Chondrocyte (in vitro differentiated cells): ENCODE results near the gene C14orf180. TPM values are rescaled to one million over a fixed set of nuclear protein-coding genes. Genes with fewer than 3 reads are reported as not detected.
A peak's percentile ranks its signal among the peaks of the same experiment; 100 is the strongest.

Source experiments
- DNase-seq: peaks from one replicate; pipeline ENCODE4 v3.0.0; 2021; ENCODE audit warnings: mixed read lengths, low spot score
- H3K27ac Mint-ChIP-seq: one replicate; pipeline ENCODE4 v1.8.0; 2021; ENCODE audit warnings: mild to moderate bottlenecking, moderate library complexity, mixed read lengths; ENCODE audit not compliant: unreplicated experiment
- H3K27me3 Mint-ChIP-seq: 2 replicates; pipeline ENCODE4 v1.8.0; 2021; ENCODE audit warnings: low read depth, mixed read lengths
- H3K36me3 Mint-ChIP-seq: 2 replicates; pipeline ENCODE4 v1.8.0; 2021; ENCODE audit warnings: low read depth, mixed read lengths
- H3K4me1 Mint-ChIP-seq: 2 replicates; pipeline ENCODE4 v1.8.0; 2021; ENCODE audit warnings: low read depth, mild to moderate bottlenecking, mixed read lengths
- H3K4me3 Mint-ChIP-seq: one replicate; pipeline ENCODE4 v1.8.0; 2021; ENCODE audit warnings: mild to moderate bottlenecking, moderate library complexity, mixed read lengths; ENCODE audit not compliant: unreplicated experiment
- H3K9me3 Mint-ChIP-seq: 2 replicates; pipeline ENCODE4 v1.8.0; 2021; ENCODE audit warnings: low read depth, mixed read lengths
- CTCF ChIP-seq: fragments of 200-600 bp; sonication (generic); IDR thresholded peaks from 2 replicates; pipeline ENCODE4 v1.5.0; 2021; ENCODE audit warnings: antibody characterized with exemption, mild to moderate bottlenecking, moderate library complexity
- total RNA-seq: library from RNA; stranded (reverse); gene quantifications from 3 replicates; pipeline ENCODE4 v1.2.1, GENCODE V29; 2021

Gene C14orf180
- total RNA-seq, 1 donor from 2014 or later, result not detected

GRCh38 chr14:104557086-104557485, 22.5 kb upstream of the C14orf180 start:
- Mint-ChIP-seq H3K4me1 (no peaks in the 10 kb centered on the region), H3K36me3 (no peaks in the 10 kb centered on the region), H3K4me3 (no peak overlapping the region), H3K27me3 (peaks cover 33% of the 10 kb centered on the region), H3K9me3 (no peaks in the 10 kb centered on the region), H3K27ac (no peak overlapping the region)
- DNase-seq, result peak; percentile 53
- TF ChIP-seq CTCF, result no peak

GRCh38 chr14:104557766-104558165, 21.8 kb upstream of the C14orf180 start:
- DNase-seq, result peak; percentile 35
- Mint-ChIP-seq H3K9me3 (no peaks in the 10 kb centered on the region), H3K4me3 (no peak overlapping the region), H3K36me3 (no peaks in the 10 kb centered on the region), H3K27ac (no peak overlapping the region), H3K27me3 (peaks cover 30% of the 10 kb centered on the region), H3K4me1 (no peaks in the 10 kb centered on the region)
- no peak for TF ChIP-seq CTCF

DNA sequence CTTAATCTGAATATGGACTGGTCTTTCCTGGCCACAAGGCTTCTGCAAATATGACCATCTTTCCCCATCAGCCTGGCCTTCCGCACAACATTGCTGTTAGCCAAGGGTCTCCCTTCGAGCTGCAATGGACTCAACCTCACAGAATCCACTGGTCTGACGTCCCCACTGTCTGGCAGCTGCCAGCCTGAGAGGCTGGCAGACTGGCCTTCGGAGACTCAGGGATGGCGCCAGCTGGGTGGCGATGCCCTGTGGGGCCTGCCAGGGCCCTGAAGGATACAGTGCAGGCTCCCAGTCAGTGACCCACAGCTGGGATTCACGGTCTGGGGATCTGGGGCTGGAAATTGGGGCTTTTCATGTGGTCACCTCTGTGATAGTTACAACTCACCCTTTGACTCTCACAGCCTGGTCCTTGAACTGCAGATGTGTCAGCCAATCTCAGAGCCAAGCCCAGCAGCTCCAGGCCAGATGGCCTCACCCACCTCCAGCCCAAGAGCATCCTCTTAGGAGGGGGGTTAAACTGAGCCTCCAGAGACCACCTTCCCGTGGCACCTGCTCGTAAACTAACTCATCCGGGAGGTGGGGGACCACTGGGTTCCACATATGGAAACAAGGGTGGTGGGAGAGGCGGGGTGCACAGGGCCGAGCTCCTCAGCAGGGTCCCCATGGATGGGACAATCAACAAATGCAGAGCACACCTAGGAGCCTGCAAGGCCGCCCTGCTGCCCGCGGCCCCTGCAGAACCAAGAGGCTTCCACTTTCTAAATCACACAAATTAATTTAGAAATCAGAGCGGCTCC, 21.1 kb upstream of the C14orf180 start:
- no peaks in the 10 kb centered on the region for H3K36me3 Mint-ChIP-seq
- H3K9me3 Mint-ChIP-seq, result no peaks in the 10 kb centered on the region
- H3K4me3 Mint-ChIP-seq, result no peak overlapping the region
- H3K27ac Mint-ChIP-seq, result no peak overlapping the region
- no peaks in the 10 kb centered on the region for H3K4me1 Mint-ChIP-seq
- H3K27me3 Mint-ChIP-seq, result peaks cover 24% of the 10 kb centered on the region
- TF ChIP-seq CTCF, result no peak
- DNase-seq, result peak; percentile 43

DNA sequence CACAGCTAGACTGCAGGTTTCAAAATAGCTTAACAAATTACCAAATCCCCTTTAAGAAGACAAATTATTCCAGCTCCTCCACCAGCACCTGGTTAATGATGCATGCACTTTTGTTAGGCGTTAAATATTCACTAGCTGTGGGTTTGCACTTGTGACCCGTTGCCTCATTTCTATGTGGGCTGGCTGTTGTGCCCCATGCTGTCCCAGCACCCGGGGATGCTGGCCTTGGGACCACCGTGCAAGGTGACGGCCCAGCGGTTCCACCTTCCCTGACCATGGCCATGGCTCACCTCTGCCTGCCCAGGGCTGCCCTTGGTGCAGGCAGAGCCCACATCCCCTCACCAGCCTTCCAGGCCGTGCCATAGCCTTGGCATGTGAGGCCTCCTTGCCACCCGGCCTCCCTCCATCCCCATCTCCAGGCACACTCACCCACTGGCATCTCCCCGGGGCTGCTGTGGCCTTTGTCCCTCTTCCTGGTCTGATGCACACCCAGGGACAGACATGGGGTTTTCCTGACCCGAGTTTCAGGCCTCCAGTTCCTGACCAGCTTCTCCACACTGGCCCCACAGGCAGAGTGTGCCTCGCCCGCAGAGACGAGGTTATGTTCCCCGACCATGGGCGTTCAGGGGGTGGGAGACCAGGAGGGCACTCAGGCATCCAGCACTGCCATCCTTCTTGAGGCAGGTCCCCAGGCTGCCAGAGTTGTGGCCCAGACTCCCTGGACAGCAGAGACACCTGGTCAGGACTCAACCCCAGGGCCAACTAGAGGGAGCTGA, 20.3 kb upstream of the C14orf180 start:
- Mint-ChIP-seq H3K4me3 (no peak overlapping the region), H3K36me3 (no peaks in the 10 kb centered on the region), H3K27me3 (peaks cover 24% of the 10 kb centered on the region), H3K9me3 (no peaks in the 10 kb centered on the region), H3K4me1 (no peaks in the 10 kb centered on the region), H3K27ac (no peak overlapping the region)
- peak; percentile 85 for DNase-seq
- TF ChIP-seq CTCF, result no peak

- no peaks in the 10 kb centered on the region for H3K36me3 Mint-ChIP-seq
- peaks cover 28% of the 10 kb centered on the region for H3K27me3 Mint-ChIP-seq
- no peaks in the 10 kb centered on the region for H3K9me3 Mint-ChIP-seq
- TF ChIP-seq CTCF, result no peak
- no peak overlapping the region for H3K27ac Mint-ChIP-seq
- H3K4me3 Mint-ChIP-seq, result no peak overlapping the region
- DNase-seq, result peak; percentile 77
- H3K4me1 Mint-ChIP-seq, result no peaks in the 10 kb centered on the region
These were observed 19.6 kb upstream of the C14orf180 start for GRCh38 chr14:104559804-104560585.
